Daoy (cell line): ENCODE data around the gene PLA2G4D. TPM values are rescaled to one million over a fixed set of nuclear protein-coding genes. Genes with fewer than 3 reads are reported as not detected.
"Not testable (repeated sequence)": the region's sequence is repeated elsewhere in the genome, so short reads cannot be mapped to it uniquely, and the experiment has no call there.

Experiments used
- DNase-seq: peaks from one replicate; pipeline ENCODE4 v3.0.0-alpha.2; 2015; ENCODE audit warnings: low read depth
- total RNA-seq: library from RNA; depleted of rRNA; stranded (reverse); fragments of >200 nt; shearing (Covaris generic); gene quantifications from 2 replicates; pipeline ENCODE4 v1.2.3, GENCODE V29; 2014

The PLA2G4D gene
- total RNA-seq, 1 experiment from 2014 or later: not detected

GRCh38 chr15:42123546-42123945, 29.2 kb upstream of the PLA2G4D start:
- DNase-seq: no peak

- no peak for DNase-seq
Measured at GRCh38 chr15:42121682-42122081, 27.3 kb upstream of the PLA2G4D start.

GRCh38 chr15:42121021-42121420, 26.7 kb upstream of the PLA2G4D start:
- no peak for DNase-seq

- DNase-seq: no peak
Measured at GRCh38 chr15:42120285-42120684, 25.9 kb upstream of the PLA2G4D start.

- DNase-seq: no peak
Measured at GRCh38 chr15:42119446-42119760, 25.0 kb upstream of the PLA2G4D start.

- DNase-seq: no peak
Measured at GRCh38 chr15:42118650-42119445, 24.5 kb upstream of the PLA2G4D start.

GRCh38 chr15:42111924-42112323, 17.6 kb upstream of the PLA2G4D start:
- DNase-seq: no peak

- DNase-seq: no peak
Measured at GRCh38 chr15:42110367-42110766, 16.0 kb upstream of the PLA2G4D start.

- DNase-seq: no peak
Measured at GRCh38 chr15:42108806-42109205, 14.4 kb upstream of the PLA2G4D start.

- DNase-seq: no peak
Measured at GRCh38 chr15:42108189-42108588, 13.8 kb upstream of the PLA2G4D start.

- DNase-seq: peak; percentile 38
Measured at GRCh38 chr15:42107473-42107872, 13.1 kb upstream of the PLA2G4D start.

GRCh38 chr15:42106288-42106687, 11.9 kb upstream of the PLA2G4D start:
- no peak for DNase-seq

- DNase-seq: no peak
Measured at GRCh38 chr15:42104095-42104891, 9.9 kb upstream of the PLA2G4D start.

- DNase-seq: peak; percentile 65
Measured at GRCh38 chr15:42102646-42103235, 8.4 kb upstream of the PLA2G4D start.

- peak; percentile 60 for DNase-seq
Measured at GRCh38 chr15:42101861-42102260, 7.5 kb upstream of the PLA2G4D start.

- DNase-seq: peak; percentile 83
Measured at GRCh38 chr15:42100021-42100800, 5.8 kb upstream of the PLA2G4D start.

- DNase-seq: no peak
Measured at GRCh38 chr15:42097018-42097417, 2.7 kb upstream of the PLA2G4D start.

GRCh38 chr15:42093966-42094365, 396 bp downstream of the PLA2G4D start:
- no peak for DNase-seq

- DNase-seq: peak; percentile 60
Measured at GRCh38 chr15:42092398-42093318, 1.7 kb downstream of the PLA2G4D start.

- DNase-seq: not testable (repeated sequence)
Measured at GRCh38 chr15:42091753-42092397, 2.5 kb downstream of the PLA2G4D start.
